CD4-positive, alpha-beta T cell treated with Interleukin-17A for 4 hours (primary cell): ENCODE results near the gene GPR6.
A peak's percentile ranks its signal among the peaks of the same experiment; 100 is the strongest.

ENCODE experiments used
- DNase-seq: peaks from one replicate; pipeline ENCODE4 v3.0.0-alpha.2; 2020; ENCODE audit warnings: mixed read lengths

Gene GPR6

GRCh38 chr6:110002676-110003075 is 24.6 kb downstream of the GPR6 start:
- DNase-seq = no peak

- no peak for DNase-seq
Observed at GRCh38 chr6:110013386-110013785, 35.3 kb downstream of the GPR6 start.

DNA sequence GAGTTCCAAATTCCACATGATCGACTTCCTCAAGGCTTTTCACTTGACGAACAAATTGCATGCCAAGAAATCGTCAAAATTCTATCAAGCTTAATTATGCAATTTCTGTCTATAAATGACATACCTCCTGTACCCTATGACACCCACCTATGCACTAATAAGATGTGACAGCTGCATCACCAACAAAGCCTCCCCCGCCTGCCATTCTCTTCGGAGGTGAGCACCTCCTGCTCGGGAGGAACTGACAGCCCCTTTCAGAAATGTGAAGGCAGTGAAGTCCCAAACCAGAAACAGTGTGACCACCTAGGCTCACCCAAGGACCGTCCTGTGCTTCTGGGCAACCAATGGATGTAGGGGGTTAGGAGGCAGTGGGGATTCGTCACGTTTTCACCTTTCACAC is 37.1 kb downstream of the GPR6 start:
- no peak for DNase-seq

DNA sequence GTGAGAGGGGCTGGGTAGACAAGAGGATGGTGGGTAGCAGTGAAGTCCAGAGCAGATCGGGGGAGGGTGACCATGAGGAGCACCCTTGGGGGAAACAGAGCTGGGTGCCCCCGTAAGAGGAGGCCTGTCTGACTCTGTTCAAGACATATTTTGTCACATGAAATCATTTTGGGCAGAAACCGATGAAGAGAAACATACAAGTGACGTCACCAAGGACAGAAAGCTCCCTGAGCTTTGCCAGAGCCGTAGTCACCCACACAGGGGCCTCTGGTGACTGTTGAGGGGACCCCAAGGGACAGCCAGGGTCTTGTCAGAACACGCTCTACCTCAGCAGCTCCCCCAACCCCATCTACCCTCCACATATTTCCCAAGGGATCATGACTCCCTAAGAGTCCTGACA is 39.2 kb downstream of the GPR6 start:
- no peak for DNase-seq

- DNase-seq = no peak
Observed at GRCh38 chr6:110017946-110018345, 39.8 kb downstream of the GPR6 start.

- no peak for DNase-seq
Observed at GRCh38 chr6:110018486-110018885, 40.4 kb downstream of the GPR6 start.

- DNase-seq = peak; percentile 12
Observed at GRCh38 chr6:110020888-110021287, 42.8 kb downstream of the GPR6 start.

DNA sequence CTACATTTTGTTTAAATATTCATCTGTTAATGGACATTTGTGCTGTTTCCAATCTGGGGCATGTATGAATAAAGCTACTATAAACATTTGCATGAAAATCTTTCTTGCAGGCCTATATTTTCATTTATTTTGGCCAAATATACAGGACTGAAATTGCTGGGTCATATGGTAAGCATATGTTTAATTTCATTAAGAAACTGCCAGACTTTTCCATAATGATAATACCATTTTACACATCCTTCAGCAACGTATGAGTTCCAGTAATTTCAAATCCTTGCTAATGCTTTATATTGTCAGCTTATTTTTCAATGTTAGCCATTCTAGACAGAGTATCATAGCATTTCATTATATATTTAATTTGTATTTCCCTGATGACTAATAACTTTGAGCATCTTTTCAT is 51.0 kb downstream of the GPR6 start:
- DNase-seq = no peak
